Heart left ventricle (tissue), 16 donors: ENCODE results near the gene CEP89. TPM values are rescaled to one million over a fixed set of nuclear protein-coding genes. Genes with fewer than 3 reads are reported as not detected.

ENCODE experiments used
- ATAC-seq, 4 donors: fragments of 200-7000 bp; cut with Tn5 transposase; one replicate each; pipeline ENCODE4 v1.9.1; 2020 to 2022; ENCODE audit warnings: moderate library complexity in 4 of 4, mild to moderate bottlenecking in 3 of 4, moderate number of reproducible peaks in 1 of 4
- DNase-seq, 5 donors: peaks; one replicate each; pipeline ENCODE4 v3.0.0-alpha.2; 2020
- H3K27ac ChIP-seq, 12 donors: fragments of 200-600 bp; sonication (generic) in 4 of 12; one replicate each; pipeline versions ENCODE4 v1.5.0 to v1.8.0; 2016 to 2022; ENCODE audit warnings: mild to moderate bottlenecking in 2 of 12
- H3K27me3 ChIP-seq, 9 donors: fragments of 200-600 bp; sonication (generic) in 2 of 9; one replicate each; pipeline versions ENCODE4 v1.5.1 to v1.8.0; 2016 to 2022; ENCODE audit warnings: mild to moderate bottlenecking in 3 of 9
- H3K36me3 ChIP-seq, 9 donors: fragments of 200-600 bp; sonication (generic) in 2 of 9; one replicate each; pipeline versions ENCODE4 v1.5.0 to v1.8.0; 2018 to 2022; ENCODE audit warnings: mild to moderate bottlenecking in 2 of 9
- H3K4me1 ChIP-seq, 12 donors: fragments of 200-600 bp; sonication (generic) in 4 of 12; one replicate each; pipeline versions ENCODE4 v1.5.0 to v1.8.0; 2016 to 2022; ENCODE audit warnings: mild to moderate bottlenecking in 3 of 12
- H3K4me3 ChIP-seq, 12 donors: fragments of 200-600 bp; sonication (generic) in 4 of 12; one replicate each; pipeline versions ENCODE4 v1.5.0 to v1.8.0; 2017 to 2022; ENCODE audit warnings: mild to moderate bottlenecking in 9 of 12, moderate library complexity in 4 of 12
- H3K9me3 ChIP-seq, 12 donors: fragments of 200-600 bp; sonication (generic) in 4 of 12; one replicate each; pipeline versions ENCODE4 v1.5.0 to v1.8.0; 2016 to 2022; ENCODE audit warnings: mild to moderate bottlenecking in 1 of 12
- POLR2A ChIP-seq, 2 donors: fragments of 450-650 bp; IDR thresholded peaks; one replicate each; pipeline ENCODE4 v1.6.1; 2017; ENCODE audit warnings: antibody characterized with exemption in 2 of 2, mild to moderate bottlenecking in 2 of 2, moderate library complexity in 2 of 2
- WGBS, 4 donors: extraction: QIAGEN DNeasy Blood & Tissue Kit in 2 of 4; methylation state at CpG; one replicate each; pipeline versions ENCODE4 v1.1.5 to v1.1.7; 2013 to 2018; 5-methylcytosine and 5-hydroxymethylcytosine counted together
- intact Hi-C, 10 donors: fragments of 100-400 bp; cut with DNase I; formaldehyde crosslinking; loops; one replicate each; pipeline versions ENCODE4 v1.11.1 to v1.14.2; 2022
- polyA plus RNA-seq, 2 donors: library from polyadenylated mRNA; stranded (reverse); fragments of 200-250 nt; gene quantifications; one replicate each; pipeline ENCODE4 v1.2.3, GENCODE V29; 2013
- total RNA-seq, 9 donors: library from RNA; depleted of rRNA in 2 of 9; stranded (reverse); fragments of >200 nt in 2 of 9; fragmentation: NEBNext Ultra II Directional in 3 of 9; extraction: Animal tissue kit (Norgen Biotek cat#: 25700) in 3 of 9; gene quantifications; one replicate each; pipeline versions ENCODE4 v1.1.0 to v1.2.4, GENCODE V29; 2016 to 2023
- TF ChIP-seq, protein P1 (sequence below), 12 donors: fragments of 200-600 bp; sonication (generic) in 4 of 12; IDR thresholded peaks; one replicate each; pipeline versions ENCODE4 v1.5.0 to v1.8.0; 2018 to 2022; ENCODE audit warnings: antibody characterized with exemption in 12 of 12, mild to moderate bottlenecking in 5 of 12
- donor health status: ischemic (EF 13 %, LVEDD 7.1; RV severe dilation, severe dysfunction).
- donor health status: healthy with polysubstance abuse.
- donor health status: DM: no; HTN: yes; CAD: no.
- donor health status: DM: no; HTN: no; CAD: no.
- donor health status: ischemic (EF 25% LVEDD 6.9; RV normal size, moderate dysfunction).
- donor health status: ischemic (EF 25% LVEDD 5.7; RV mildly dilated, moderate dysfunction).
- donor health status: healthy.
- donor health status: DM: yes; HTN: yes; CAD: no.
- donor health status: ischemic (EF 35%, LVEDD 5.7; RV mildly dilated, moderate dysfunction).
- donor health status: nonischemic (EF 11% LVEDD 7.7; RV severe dilation, severe dysfunction).
- donor health status: DM: yes; HTN: yes; CAD: no.
- donor health status: PGD.
- donor health status: ischemic (EF 29% LVEDD 5.4; RV normal size, mild dysfunction).
- donor health status: nonischemic (EF 23%, LVEDD 6.1; RV moderate dilation, normal function).

The CEP89 gene
- total and polyA plus RNA-seq, 11 donors: 5.4 to 16.0 (median 12.0) TPM

DNA sequence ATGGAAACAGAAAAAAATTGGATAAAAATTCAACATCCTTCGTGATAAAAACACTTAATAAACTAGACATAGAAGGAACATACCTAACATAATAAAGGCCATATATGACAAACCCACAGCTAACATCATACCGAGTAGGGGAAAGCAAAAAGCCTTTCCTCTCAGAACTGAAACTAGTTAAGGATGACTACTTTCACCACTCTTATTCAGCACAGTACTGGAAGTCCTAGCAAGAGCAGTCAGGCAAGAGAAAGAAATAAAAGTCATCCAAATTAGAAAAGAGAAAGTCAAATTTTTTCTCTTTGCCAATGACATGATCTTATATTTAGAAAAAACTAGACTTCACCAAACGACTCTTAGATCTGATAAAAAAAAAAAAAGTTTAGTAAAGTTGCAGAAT lies 76.4 kb downstream of the CEP89 start:
- TF ChIP-seq, protein P1, sequence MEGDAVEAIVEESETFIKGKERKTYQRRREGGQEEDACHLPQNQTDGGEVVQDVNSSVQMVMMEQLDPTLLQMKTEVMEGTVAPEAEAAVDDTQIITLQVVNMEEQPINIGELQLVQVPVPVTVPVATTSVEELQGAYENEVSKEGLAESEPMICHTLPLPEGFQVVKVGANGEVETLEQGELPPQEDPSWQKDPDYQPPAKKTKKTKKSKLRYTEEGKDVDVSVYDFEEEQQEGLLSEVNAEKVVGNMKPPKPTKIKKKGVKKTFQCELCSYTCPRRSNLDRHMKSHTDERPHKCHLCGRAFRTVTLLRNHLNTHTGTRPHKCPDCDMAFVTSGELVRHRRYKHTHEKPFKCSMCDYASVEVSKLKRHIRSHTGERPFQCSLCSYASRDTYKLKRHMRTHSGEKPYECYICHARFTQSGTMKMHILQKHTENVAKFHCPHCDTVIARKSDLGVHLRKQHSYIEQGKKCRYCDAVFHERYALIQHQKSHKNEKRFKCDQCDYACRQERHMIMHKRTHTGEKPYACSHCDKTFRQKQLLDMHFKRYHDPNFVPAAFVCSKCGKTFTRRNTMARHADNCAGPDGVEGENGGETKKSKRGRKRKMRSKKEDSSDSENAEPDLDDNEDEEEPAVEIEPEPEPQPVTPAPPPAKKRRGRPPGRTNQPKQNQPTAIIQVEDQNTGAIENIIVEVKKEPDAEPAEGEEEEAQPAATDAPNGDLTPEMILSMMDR (IDR thresholded peaks at IDR 0.05): no peak
- no peak for TF ChIP-seq POLR2A (IDR thresholded peaks at IDR 0.05)
- Histone ChIP-seq H3K9me3 (peaks cover 0 to 49% (median 22%) of the 10 kb centered on the region in 12 donors), H3K4me1 (no peaks in the 10 kb centered on the region), H3K4me3 (no peak overlapping the region), H3K27me3 (no peaks in the 10 kb centered on the region), H3K27ac (no peak overlapping the region), H3K36me3 (peaks cover 0 to 75% (median 23%) of the 10 kb centered on the region in 9 donors)
- no peak for DNase-seq
- intact Hi-C loops: no loop called here
- WGBS, 4 donors: 87 to 93% (median 90%) methylated on average over 3 of the region's 3 CpGs
- ATAC-seq: no peak

DNA sequence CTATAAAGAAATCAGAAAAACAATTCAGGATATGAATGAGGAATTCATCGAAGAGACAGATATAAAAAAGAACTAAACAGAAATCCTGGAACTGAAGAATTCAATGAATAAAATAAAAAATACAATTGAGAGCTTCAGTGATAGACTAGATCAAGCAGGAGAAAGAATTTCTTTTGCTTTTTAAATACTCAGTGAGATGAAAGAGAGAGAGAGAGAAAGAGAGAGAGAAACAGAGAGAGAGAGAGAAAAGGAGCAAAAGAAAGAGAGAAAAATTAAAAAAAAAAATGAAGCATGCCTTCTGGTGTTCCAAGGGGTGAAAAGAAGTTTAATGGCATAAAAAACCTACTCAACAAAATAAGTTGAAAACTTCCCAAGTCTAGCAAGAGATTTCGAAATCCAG lies 80.1 kb downstream of the CEP89 start:
- H3K27me3 ChIP-seq: no peaks in the 10 kb centered on the region
- no peak for TF ChIP-seq POLR2A (IDR thresholded peaks at IDR 0.05)
- TF ChIP-seq, protein P1 (IDR thresholded peaks at IDR 0.05): no peak
- no peak overlapping the region for H3K4me3 ChIP-seq

DNA sequence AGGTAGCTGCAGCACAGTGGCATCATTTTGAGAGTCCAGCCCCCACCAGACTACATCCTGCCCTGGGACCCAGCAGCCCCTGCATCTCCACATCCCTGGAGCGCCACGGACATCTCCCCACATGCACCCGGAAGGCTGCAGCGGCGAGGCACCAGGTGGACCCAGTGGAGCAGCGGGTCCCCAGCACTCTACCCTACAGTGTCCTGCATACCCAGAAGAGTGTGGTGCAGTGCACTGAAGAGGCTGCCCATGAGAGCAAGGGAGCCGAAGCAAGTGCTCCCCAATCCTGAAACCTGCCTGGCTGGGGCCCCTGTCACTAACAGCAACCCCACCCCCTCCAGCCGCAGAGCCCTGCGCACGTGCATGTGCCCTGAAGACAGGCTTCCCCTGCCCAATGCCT lies 80.9 kb downstream of the CEP89 start:
- ATAC-seq (no peak), DNase-seq (no peak)
- intact Hi-C loops: no loop called here
- WGBS, 4 donors: 93 to 100% (median 98%) methylated on average over 6 to 10 of the region's 10 CpGs
- H3K27ac ChIP-seq: no peak overlapping the region
- H3K36me3 ChIP-seq: peaks cover 0 to 57% (median 13%) of the 10 kb centered on the region in 9 donors
- no peaks in the 10 kb centered on the region for H3K27me3 ChIP-seq
- no peaks in the 10 kb centered on the region for H3K4me1 ChIP-seq
- TF ChIP-seq, protein P1 (IDR thresholded peaks at IDR 0.05): no peak
- TF ChIP-seq POLR2A (IDR thresholded peaks at IDR 0.05): no peak
- H3K9me3 ChIP-seq: peaks cover 0 to 40% (median 22%) of the 10 kb centered on the region in 12 donors
- H3K4me3 ChIP-seq: no peak overlapping the region

More for the DNA sequence above, 80.1 kb downstream of the CEP89 start:
- H3K4me1 ChIP-seq: no peaks in the 10 kb centered on the region
- H3K27ac ChIP-seq: no peak overlapping the region
- ATAC-seq (no peak), DNase-seq (no peak)
- H3K9me3 ChIP-seq: peaks cover 0 to 44% (median 22%) of the 10 kb centered on the region in 12 donors
- intact Hi-C loops: no loop called here
- WGBS, 4 donors: 96 to 98% (median 97%) methylated on average over 2 of the region's 2 CpGs
- peaks cover 0 to 59% (median 13%) of the 10 kb centered on the region in 9 donors for H3K36me3 ChIP-seq

DNA sequence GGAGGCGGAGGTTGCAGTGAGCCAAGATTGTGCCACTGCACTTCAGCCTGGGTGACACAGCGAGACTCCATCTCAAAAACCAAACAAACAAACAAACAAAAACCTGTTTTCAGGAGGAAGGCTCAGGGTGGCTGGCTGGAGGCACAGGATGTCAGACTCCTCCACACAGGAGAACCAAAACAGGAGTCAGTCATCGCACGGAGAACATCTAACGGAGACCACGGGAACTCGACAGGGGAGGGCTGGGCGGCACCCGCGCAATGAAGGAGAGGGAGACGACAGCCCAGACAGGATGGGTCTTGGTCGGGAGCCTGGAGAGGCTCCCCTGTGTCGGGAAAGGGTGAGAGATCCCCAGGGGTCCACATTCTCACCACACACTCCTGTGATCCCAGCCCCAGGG lies 81.4 kb downstream of the CEP89 start:
- intact Hi-C loops: no loop called here
- Histone ChIP-seq H3K27me3 (no peaks in the 10 kb centered on the region), H3K4me1 (no peaks in the 10 kb centered on the region), H3K36me3 (peaks cover 0 to 57% (median 13%) of the 10 kb centered on the region in 9 donors), H3K4me3 (no peak overlapping the region), H3K27ac (no peak overlapping the region), H3K9me3 (peaks cover 0 to 39% (median 22%) of the 10 kb centered on the region in 12 donors)
- DNase-seq: no peak
- TF ChIP-seq POLR2A (IDR thresholded peaks at IDR 0.05): no peak
- TF ChIP-seq, protein P1 (IDR thresholded peaks at IDR 0.05): no peak
- 94 to 96% (median 95%) methylated on average over 13 of the region's 13 CpGs for WGBS, 4 donors
- ATAC-seq: no peak
